K562 (cell line): Measurements from ENCODE around the gene ATG7. TPM values are rescaled to one million over a fixed set of nuclear protein-coding genes. Genes with fewer than 3 reads are reported as not detected.

ENCODE experiments used
- CCNT2 ChIP-seq: IDR thresholded peaks from 2 replicates; pipeline ENCODE4 v1.6.1; 2011; ENCODE audit warnings: borderline replicate concordance, low read depth, mild to moderate bottlenecking, moderate library complexity, mixed read lengths, low read length; ENCODE audit not compliant: insufficient read length; ENCODE audit errors: extremely low read depth
- CHAMP1 ChIP-seq: fragments of 450-650 bp; IDR thresholded peaks from 2 replicates; pipeline ENCODE4 v1.6.1; 2016; ENCODE audit warnings: mild to moderate bottlenecking
- CLOCK ChIP-seq: fragments of 250-450 bp; sonication (Bioruptor Pico); IDR thresholded peaks from 2 replicates; pipeline ENCODE4 v1.4.0; 2020; ENCODE audit warnings: mild to moderate bottlenecking, moderate library complexity, borderline replicate concordance
- E2F8 ChIP-seq: fragments of 450-650 bp; IDR thresholded peaks from 2 replicates; pipeline ENCODE4 v1.7.1; 2018; ENCODE audit warnings: mild to moderate bottlenecking, low read depth; ENCODE audit not compliant: partially characterized antibody
- FOXK1 ChIP-seq: sonication (generic); formaldehyde crosslinking; IDR thresholded peaks from 2 replicates; pipeline ENCODE4 v1.8.0; 2022; ENCODE audit warnings: missing genetic modification reagents, mild to moderate bottlenecking, borderline replicate concordance
- HSF4 ChIP-seq: fragments of 250-450 bp; sonication (Bioruptor Pico); IDR thresholded peaks from 2 replicates; pipeline ENCODE4 v2.1.2; 2022; ENCODE audit warnings: mild to moderate bottlenecking, moderate library complexity, borderline replicate concordance
- NR2C2 ChIP-seq, 2 experiments: fragments of 200-800 bp in 1 of 2; sonication (Bioruptor generic) in 1 of 2; sonication (generic) in 1 of 2; formaldehyde crosslinking in 1 of 2; IDR thresholded peaks; 2 replicates each; pipeline versions ENCODE4 v1.6.1 to v1.8.0; 2016 to 2022; ENCODE audit warnings: mild to moderate bottlenecking in 1 of 2, missing compliant biosample characterization in 1 of 2, missing genetic modification characterization in 1 of 2, missing genetic modification reagents in 1 of 2
- POLR2AphosphoS2 ChIP-seq: IDR thresholded peaks from 2 replicates; pipeline ENCODE4 v1.6.1; 2012; ENCODE audit warnings: low read length, improper control_type of control experiment
- polyA plus RNA-seq, 8 experiments: library from polyadenylated mRNA; depleted of rRNA in 4 of 8; stranded (reverse) in 5 of 8; unstranded in 3 of 8; fragments of >200 nt; fragmentation: Nextera tagmentation in 2 of 8; fragmentation: Illumina TruSeq in 1 of 8; extraction: Ambion mirVana in 2 of 8; extraction: Trizol in 1 of 8; gene quantifications; 2 replicates each; pipeline versions ENCODE4 v1.2.1 to v1.2.3, GENCODE V29; 2011 to 2014; ENCODE audit warnings: inconsistent platforms in 1 of 8, missing spikeins in 1 of 8
- total RNA-seq, 7 experiments: library from RNA; depleted of rRNA in 6 of 7; stranded (reverse); fragments of >200 nt in 6 of 7; fragmentation: Illumina TruSeq in 2 of 7; extraction: Trizol in 2 of 7; gene quantifications; 2 replicates each; pipeline versions ENCODE4 v1.2.1 to v1.2.3, GENCODE V29; 2011 to 2021; ENCODE audit warnings: low replicate concordance in 1 of 7
- TF ChIP-seq, protein P1 (sequence below): fragments of 250-450 bp; sonication (Bioruptor Pico); IDR thresholded peaks from 2 replicates; pipeline ENCODE4 v1.8.0; 2022; ENCODE audit warnings: inconsistent platforms, mild to moderate bottlenecking, moderate library complexity, borderline replicate concordance

The ATG7 gene
- total and polyA plus RNA-seq, 9 of the 15 experiments (the other 6 are each of a cell fraction or from before 2014, with no cell fraction given) = 18.3 to 45.3 (median 33.6) TPM

- TF ChIP-seq E2F8 (peak; percentile 81), CLOCK (no peak), CCNT2 (peak; percentile 81), POLR2AphosphoS2 (no peak), FOXK1 (CRISPR knock-in tag) (peak; percentile 44; the same call in 1 of the 2 replicates), NR2C2 (CRISPR knock-in tag; IDR thresholded peaks at IDR 0.05) (no peak), NR2C2 (tag; IDR thresholded peaks at IDR 0.05) (peak; percentile 50), CHAMP1 (no peak), HSF4 (CRISPR knock-in tag) (no peak)
- TF ChIP-seq, protein P1, sequence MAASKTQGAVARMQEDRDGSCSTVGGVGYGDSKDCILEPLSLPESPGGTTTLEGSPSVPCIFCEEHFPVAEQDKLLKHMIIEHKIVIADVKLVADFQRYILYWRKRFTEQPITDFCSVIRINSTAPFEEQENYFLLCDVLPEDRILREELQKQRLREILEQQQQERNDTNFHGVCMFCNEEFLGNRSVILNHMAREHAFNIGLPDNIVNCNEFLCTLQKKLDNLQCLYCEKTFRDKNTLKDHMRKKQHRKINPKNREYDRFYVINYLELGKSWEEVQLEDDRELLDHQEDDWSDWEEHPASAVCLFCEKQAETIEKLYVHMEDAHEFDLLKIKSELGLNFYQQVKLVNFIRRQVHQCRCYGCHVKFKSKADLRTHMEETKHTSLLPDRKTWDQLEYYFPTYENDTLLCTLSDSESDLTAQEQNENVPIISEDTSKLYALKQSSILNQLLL (CRISPR knock-in tag) = no peak
Observed at GRCh38 chr3:11271986-11272904, at the start of gene ATG7 (continued).
